Left lung (tissue), 10 donors: ENCODE measurements around the gene AHCYL2. TPM values are rescaled to one million over a fixed set of nuclear protein-coding genes. Genes with fewer than 3 reads are reported as not detected.
"Not testable (repeated sequence)": the region's sequence is repeated elsewhere in the genome, so short reads cannot be mapped to it uniquely, and the experiment has no call there.

Source experiments
- ATAC-seq: fragments of 200-7000 bp; cut with Tn5 transposase; one replicate; pipeline ENCODE4 v1.9.1; 2020; ENCODE audit warnings: moderate library complexity
- DNase-seq, 4 donors: peaks; one replicate each; pipeline ENCODE4 v3.0.0-alpha.2; 2013 to 2020
- H3K27ac ChIP-seq, 2 donors: fragments of 200-600 bp; sonication (generic) in 1 of 2; one replicate each; pipeline versions ENCODE4 v1.5.0 to v1.8.0; 2020 to 2021
- H3K27me3 ChIP-seq, 2 donors: fragments of 200-600 bp; sonication (generic) in 1 of 2; one replicate each; pipeline versions ENCODE4 v1.5.0 to v1.8.0; 2020 to 2021
- H3K36me3 ChIP-seq, 2 donors: fragments of 200-600 bp; sonication (generic) in 1 of 2; one replicate each; pipeline versions ENCODE4 v1.5.0 to v1.8.0; 2020 to 2021
- H3K4me1 ChIP-seq, 2 donors: fragments of 200-600 bp; one replicate each; pipeline ENCODE4 v1.8.0; 2021
- H3K4me3 ChIP-seq, 2 donors: fragments of 200-600 bp; sonication (generic) in 1 of 2; one replicate each; pipeline versions ENCODE4 v1.5.0 to v1.8.0; 2020 to 2021; ENCODE audit warnings: mild to moderate bottlenecking in 1 of 2
- H3K9me3 ChIP-seq, 2 donors: fragments of 200-600 bp; sonication (generic) in 1 of 2; one replicate each; pipeline versions ENCODE4 v1.5.0 to v1.8.0; 2020 to 2021
- intact Hi-C, 2 donors: fragments of 100-400 bp; cut with DNase I; formaldehyde crosslinking; loops; one replicate each; pipeline versions ENCODE4 v1.11.2 to v1.14.2; 2022
- polyA plus RNA-seq, 6 donors: library from polyadenylated mRNA; unstranded; fragments of 120-200 nt; gene quantifications; one replicate each; pipeline ENCODE4 v1.2.1, GENCODE V29; 2013; ENCODE audit not compliant: insufficient read length in 6 of 6
- total RNA-seq, 2 donors: library from RNA; stranded (reverse); fragmentation: NEBNext Ultra II Directional; extraction: Animal tissue kit (Norgen Biotek cat#: 25700); gene quantifications; one replicate each; pipeline ENCODE4 v1.2.1, GENCODE V29; 2021
- TF ChIP-seq, protein P1 (sequence below), 2 donors: fragments of 200-600 bp; sonication (generic) in 1 of 2; IDR thresholded peaks; one replicate each; pipeline versions ENCODE4 v1.5.0 to v1.8.0; 2021; ENCODE audit warnings: antibody characterized with exemption in 2 of 2
- donor health status: DM: no; HTN: yes; CAD: no.
- donor health status: DM: no; HTN: no; CAD: no.

Gene AHCYL2
- total and polyA plus RNA-seq, 8 donors = 16.2 to 219 (median 21.3) TPM

DNA sequence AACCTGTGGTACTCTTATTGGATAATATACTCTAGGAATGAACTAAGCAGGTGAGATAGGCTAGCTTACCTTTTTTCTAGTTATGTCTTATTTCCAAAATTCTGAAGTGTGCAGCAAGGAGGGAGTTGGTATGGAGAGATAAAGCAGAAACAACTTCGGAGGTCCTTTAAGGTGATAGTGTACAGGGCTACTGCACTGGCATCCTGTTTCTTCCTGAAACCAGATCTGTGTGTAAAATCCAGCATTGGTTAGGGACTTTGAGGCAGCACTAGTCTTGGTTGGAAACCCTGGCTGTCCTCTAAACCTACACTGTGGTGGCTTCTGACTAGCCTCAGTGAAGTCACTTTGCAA lies 142.5 kb downstream of the AHCYL2 start:
- Histone ChIP-seq H3K36me3 (no peaks in the 10 kb centered on the region), H3K27me3 (no peaks in the 10 kb centered on the region), H3K4me1 (peaks cover 0 to 21% of the 10 kb centered on the region in 2 donors), H3K4me3 (peak overlapping the region in 1 of 2 donors; percentile 33), H3K27ac (peak overlapping the region; percentile 71 to 72), H3K9me3 (no peaks in the 10 kb centered on the region)
- DNase-seq (no peak), ATAC-seq (no peak)
- intact Hi-C loops = loop anchor here in 1 of 2 donors (10.0 kb wide), 1 partner anchor 277 kb away; no protein-coding TSS in a partner anchor
- TF ChIP-seq, protein P1, sequence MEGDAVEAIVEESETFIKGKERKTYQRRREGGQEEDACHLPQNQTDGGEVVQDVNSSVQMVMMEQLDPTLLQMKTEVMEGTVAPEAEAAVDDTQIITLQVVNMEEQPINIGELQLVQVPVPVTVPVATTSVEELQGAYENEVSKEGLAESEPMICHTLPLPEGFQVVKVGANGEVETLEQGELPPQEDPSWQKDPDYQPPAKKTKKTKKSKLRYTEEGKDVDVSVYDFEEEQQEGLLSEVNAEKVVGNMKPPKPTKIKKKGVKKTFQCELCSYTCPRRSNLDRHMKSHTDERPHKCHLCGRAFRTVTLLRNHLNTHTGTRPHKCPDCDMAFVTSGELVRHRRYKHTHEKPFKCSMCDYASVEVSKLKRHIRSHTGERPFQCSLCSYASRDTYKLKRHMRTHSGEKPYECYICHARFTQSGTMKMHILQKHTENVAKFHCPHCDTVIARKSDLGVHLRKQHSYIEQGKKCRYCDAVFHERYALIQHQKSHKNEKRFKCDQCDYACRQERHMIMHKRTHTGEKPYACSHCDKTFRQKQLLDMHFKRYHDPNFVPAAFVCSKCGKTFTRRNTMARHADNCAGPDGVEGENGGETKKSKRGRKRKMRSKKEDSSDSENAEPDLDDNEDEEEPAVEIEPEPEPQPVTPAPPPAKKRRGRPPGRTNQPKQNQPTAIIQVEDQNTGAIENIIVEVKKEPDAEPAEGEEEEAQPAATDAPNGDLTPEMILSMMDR (IDR thresholded peaks at IDR 0.05) = no peak

DNA sequence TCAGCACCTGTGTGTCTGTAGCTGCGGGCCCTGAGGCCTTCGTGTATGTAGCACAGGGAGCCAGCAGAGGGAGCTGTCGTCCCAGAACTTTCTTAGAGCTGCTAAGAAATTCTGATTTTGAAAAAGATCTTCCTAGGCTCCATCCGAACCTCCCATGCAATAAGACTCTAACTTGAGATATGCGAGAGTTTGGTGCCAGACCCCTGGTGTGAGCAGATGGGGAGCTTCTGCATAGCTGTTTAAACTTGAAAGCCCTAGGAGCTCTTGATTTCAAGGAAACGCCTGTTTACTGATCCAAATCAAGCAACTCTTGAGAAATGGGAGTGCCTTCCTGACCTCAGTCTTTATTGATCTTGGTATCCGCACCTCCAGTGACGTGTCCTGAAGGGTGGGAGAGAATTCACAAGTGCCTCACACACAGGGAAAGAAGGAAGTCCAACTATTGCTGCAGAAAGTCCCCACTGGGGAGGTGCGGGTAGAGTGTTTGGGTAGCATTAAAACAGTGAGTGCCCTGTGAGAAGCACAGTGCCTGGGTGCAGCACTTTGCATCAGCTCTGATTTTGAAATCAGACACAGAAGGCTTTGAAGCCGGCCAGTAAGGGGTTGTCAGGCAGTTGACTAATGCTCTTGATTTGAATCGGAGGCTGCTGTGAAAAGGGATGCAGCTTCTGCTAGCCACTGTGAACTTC lies 143.0 kb downstream of the AHCYL2 start:
- peaks cover 0 to 21% of the 10 kb centered on the region in 2 donors for H3K4me1 ChIP-seq
- DNase-seq = peak; percentile 70 to 89 (median 82)
- intact Hi-C loops = loop anchor here in 1 of 2 donors (10.0 kb wide), 1 partner anchor 277 kb away; no protein-coding TSS in a partner anchor
- no peaks in the 10 kb centered on the region for H3K36me3 ChIP-seq
- peak overlapping the region; percentile 71 to 75 for H3K27ac ChIP-seq
- no peaks in the 10 kb centered on the region for H3K9me3 ChIP-seq
- TF ChIP-seq, protein P1 (IDR thresholded peaks at IDR 0.05) = peak; percentile 78 to 89
- H3K4me3 ChIP-seq = peak overlapping the region; percentile 19 to 33
- H3K27me3 ChIP-seq = no peaks in the 10 kb centered on the region
- ATAC-seq = peak; percentile 87

DNA sequence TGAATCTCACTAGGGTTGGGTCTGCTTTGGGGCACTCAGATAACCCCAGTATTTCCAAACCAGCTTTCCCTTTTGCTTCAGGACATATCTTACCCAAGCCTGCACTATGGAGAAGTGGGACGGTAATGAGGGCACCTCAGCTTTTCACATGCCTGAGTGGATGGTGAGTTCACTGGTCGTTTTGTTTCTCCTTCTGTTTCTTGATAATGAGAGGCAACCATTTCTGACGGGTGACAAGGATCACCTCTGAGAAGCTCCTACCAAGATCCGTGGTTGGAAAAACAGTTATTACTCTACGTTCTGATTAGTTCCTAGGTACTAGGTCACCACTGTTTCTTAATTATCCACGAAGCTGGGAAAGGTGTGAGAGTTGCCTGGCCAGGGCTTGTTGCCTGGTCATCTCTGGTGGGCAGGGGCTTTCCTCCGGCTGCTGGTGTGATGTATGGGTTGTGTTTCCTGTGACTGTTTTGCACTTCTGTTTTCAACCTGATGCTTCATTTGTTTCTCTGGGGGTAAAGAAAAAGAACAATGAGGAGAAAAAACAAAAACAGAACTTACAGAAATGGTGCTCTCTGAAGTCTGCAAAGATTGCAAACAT lies 143.7 kb downstream of the AHCYL2 start:
- Histone ChIP-seq H3K36me3 (no peaks in the 10 kb centered on the region), H3K9me3 (no peaks in the 10 kb centered on the region), H3K27ac (peak overlapping the region; percentile 71 to 75), H3K4me1 (peaks cover 0 to 21% of the 10 kb centered on the region in 2 donors), H3K4me3 (peak overlapping the region; percentile 19 to 33), H3K27me3 (no peaks in the 10 kb centered on the region)
- ATAC-seq (no peak), DNase-seq (no peak)
- TF ChIP-seq, protein P1 (IDR thresholded peaks at IDR 0.05) = no peak
- intact Hi-C loops = loop anchor here in 1 of 2 donors (10.0 kb wide), 1 partner anchor 276 kb away; no protein-coding TSS in a partner anchor

DNA sequence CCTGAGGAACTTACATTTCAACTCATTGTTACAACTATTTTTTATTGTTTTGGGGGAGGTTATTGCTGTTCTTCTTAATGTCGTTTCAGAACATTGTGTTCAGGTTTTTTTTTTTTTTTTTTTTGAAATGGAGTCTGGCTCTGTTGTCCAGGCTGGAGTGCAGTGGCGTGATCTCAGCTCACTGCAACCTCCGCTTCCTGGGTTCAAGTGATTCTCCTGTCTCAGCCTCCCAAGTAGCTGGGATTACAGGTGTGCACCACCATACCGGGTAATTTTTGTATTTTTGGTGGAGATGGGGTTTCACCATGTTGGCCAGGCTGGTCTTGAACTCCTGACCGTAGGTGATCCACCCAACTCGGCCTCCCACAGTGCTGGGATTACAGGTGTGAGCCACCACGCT lies 144.6 kb downstream of the AHCYL2 start:
- peak overlapping the region; percentile 71 to 75 for H3K27ac ChIP-seq
- not testable (repeated sequence) for H3K9me3 ChIP-seq, H3K27me3 ChIP-seq, H3K36me3 ChIP-seq, DNase-seq, ATAC-seq
- intact Hi-C loops = loop anchor here in 1 of 2 donors (10.0 kb wide), 1 partner anchor 275 kb away; no protein-coding TSS in a partner anchor
- H3K4me3 ChIP-seq = peak overlapping the region; percentile 19 to 33
- H3K4me1 ChIP-seq = peaks cover 0 to 21% of the 10 kb centered on the region in 2 donors

DNA sequence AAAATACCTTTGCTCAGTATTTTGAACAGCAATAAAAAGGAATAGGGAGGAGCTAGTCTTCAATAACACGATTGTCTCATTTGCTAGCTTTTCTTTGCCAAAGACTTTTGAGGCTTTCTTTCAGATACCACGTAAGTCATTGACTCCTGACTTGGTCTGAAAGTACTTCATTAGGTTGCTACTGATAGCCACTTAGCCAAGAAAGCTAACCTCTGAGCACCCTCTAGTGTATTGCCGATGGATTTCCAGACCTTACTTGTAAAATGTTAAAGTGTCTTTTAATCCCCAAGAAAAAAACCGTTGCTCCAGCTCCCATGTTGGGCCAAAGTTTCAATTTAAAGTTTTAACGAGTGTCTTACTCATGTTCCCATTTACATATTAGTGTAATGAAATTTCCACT lies 146.0 kb downstream of the AHCYL2 start:
- H3K9me3 ChIP-seq = no peaks in the 10 kb centered on the region
- ATAC-seq (peak; percentile 31), DNase-seq (no peak)
- peak overlapping the region; percentile 71 to 75 for H3K27ac ChIP-seq
- H3K4me1 ChIP-seq = peaks cover 0 to 21% of the 10 kb centered on the region in 2 donors
- H3K36me3 ChIP-seq = no peaks in the 10 kb centered on the region
- intact Hi-C loops = loop anchor here in 1 of 2 donors (10.0 kb wide), 1 partner anchor 94 kb away; no protein-coding TSS in a partner anchor
- TF ChIP-seq, protein P1 (IDR thresholded peaks at IDR 0.05) = no peak
- no peaks in the 10 kb centered on the region for H3K27me3 ChIP-seq
- H3K4me3 ChIP-seq = peak overlapping the region; percentile 19 to 33
